ENCODE measurements around the gene ZFPM1.

GRCh38 chr16:88514070-88514469, 61.0 kb downstream of the ZFPM1 start:
- TF ChIP-seq POLR2AphosphoS5 (IDR thresholded peaks at IDR 0.05) = no peak
- TF ChIP-seq, protein P1, sequence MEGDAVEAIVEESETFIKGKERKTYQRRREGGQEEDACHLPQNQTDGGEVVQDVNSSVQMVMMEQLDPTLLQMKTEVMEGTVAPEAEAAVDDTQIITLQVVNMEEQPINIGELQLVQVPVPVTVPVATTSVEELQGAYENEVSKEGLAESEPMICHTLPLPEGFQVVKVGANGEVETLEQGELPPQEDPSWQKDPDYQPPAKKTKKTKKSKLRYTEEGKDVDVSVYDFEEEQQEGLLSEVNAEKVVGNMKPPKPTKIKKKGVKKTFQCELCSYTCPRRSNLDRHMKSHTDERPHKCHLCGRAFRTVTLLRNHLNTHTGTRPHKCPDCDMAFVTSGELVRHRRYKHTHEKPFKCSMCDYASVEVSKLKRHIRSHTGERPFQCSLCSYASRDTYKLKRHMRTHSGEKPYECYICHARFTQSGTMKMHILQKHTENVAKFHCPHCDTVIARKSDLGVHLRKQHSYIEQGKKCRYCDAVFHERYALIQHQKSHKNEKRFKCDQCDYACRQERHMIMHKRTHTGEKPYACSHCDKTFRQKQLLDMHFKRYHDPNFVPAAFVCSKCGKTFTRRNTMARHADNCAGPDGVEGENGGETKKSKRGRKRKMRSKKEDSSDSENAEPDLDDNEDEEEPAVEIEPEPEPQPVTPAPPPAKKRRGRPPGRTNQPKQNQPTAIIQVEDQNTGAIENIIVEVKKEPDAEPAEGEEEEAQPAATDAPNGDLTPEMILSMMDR (IDR thresholded peaks at IDR 0.05) = no peak
- TF ChIP-seq POLR2A (IDR thresholded peaks at IDR 0.05) = no peak

All from prostate gland (tissue), 2 donors.